Activated CD4-positive, alpha-beta memory T cell treated with anti-CD3 and anti-CD28 coated beads for 36 hours (primary cell): ENCODE results near the gene SBNO2. TPM values are rescaled to one million over a fixed set of nuclear protein-coding genes. Genes with fewer than 3 reads are reported as not detected.

ENCODE experiments used
- CTCF ChIA-PET: fragments of 350-600 bp; sonication (Branson Sonifier 250); formaldehyde crosslinking; loops from one replicate; lab custom pipeline; 2021; ENCODE audit warnings: antibody characterized with exemption, inconsistent platforms; lab: Charles Lee
- POLR2A ChIA-PET: fragments of 350-600 bp; sonication (Branson Sonifier 250); formaldehyde crosslinking; loops from one replicate; lab custom pipeline; 2021; ENCODE audit warnings: antibody characterized with exemption; lab: Charles Lee
- DNase-seq: peaks from one replicate; pipeline ENCODE4 v3.0.0-alpha.2; 2020
- H3K27ac Mint-ChIP-seq: one replicate; pipeline ENCODE4 v1.8.0; 2021; ENCODE audit warnings: mixed read lengths
- H3K27me3 Mint-ChIP-seq: one replicate; pipeline ENCODE4 v1.8.0; 2021; ENCODE audit warnings: mixed read lengths
- H3K36me3 Mint-ChIP-seq: one replicate; pipeline ENCODE4 v1.8.0; 2021; ENCODE audit warnings: mixed read lengths
- H3K4me1 Mint-ChIP-seq: one replicate; pipeline ENCODE4 v1.8.0; 2021; ENCODE audit warnings: low read depth, mixed read lengths
- H3K4me3 Mint-ChIP-seq: one replicate; pipeline ENCODE4 v1.8.0; 2021; ENCODE audit warnings: mild to moderate bottlenecking, mixed read lengths
- H3K9me3 Mint-ChIP-seq: one replicate; pipeline ENCODE4 v1.8.0; 2021; ENCODE audit warnings: mixed read lengths
- intact Hi-C: fragments of 100-400 bp; cut with micrococcal nuclease; formaldehyde crosslinking; loops from one replicate; pipeline ENCODE4 v1.15.1; 2023
- total RNA-seq, 2 experiments: library from RNA; stranded (reverse); gene quantifications; one replicate each; pipeline ENCODE4 v1.2.3, GENCODE V29; 2021

Gene SBNO2
- total RNA-seq, 2 experiments from 2014 or later: 96.9 to 110 TPM

DNA sequence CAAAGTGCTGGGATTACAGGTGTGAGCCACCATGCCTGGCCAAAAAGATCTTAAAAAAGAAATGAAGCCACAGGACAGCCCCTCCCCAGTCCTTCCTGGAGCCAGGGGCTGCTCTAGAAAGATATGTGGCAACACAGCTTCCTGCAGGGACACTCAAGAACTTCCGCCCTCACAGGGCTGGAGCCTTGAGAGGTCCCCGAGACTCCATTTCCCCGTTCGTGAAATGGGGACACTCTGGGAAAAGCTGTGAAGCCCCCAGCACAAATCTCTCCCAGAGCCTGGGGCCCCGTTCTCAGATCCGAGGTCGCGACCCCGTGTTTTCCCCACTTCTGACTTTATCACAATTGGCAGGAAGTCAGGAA lies 72.8 kb downstream of the SBNO2 start:
- CTCF ChIA-PET: interaction anchor here (1.2 to 1.9 kb wide), 3 partner anchors 12 to 143 kb away, joined by 4 to 8 read pairs (median 5); no protein-coding TSS in a partner anchor
- Mint-ChIP-seq H3K36me3 (no peaks in the 10 kb centered on the region), H3K27ac (peak overlapping the region; percentile 89), H3K4me1 (peaks cover 59% of the 10 kb centered on the region), H3K9me3 (peaks cover 6% of the 10 kb centered on the region), H3K27me3 (no peaks in the 10 kb centered on the region), H3K4me3 (no peak overlapping the region)
- intact Hi-C loops: loop anchor here (5.0 to 10.0 kb wide), 3 partner anchors 91 to 177 kb away; partner anchors contain the start of genes ARID3A and ATP5F1D
- no peak for DNase-seq
- POLR2A ChIA-PET: interaction anchor here (1.0 to 4.5 kb wide), 3 partner anchors 13 to 117 kb away, joined by 3 to 23 read pairs (median 10); partner anchors contain the start of gene WDR18

GRCh38 chr19:1098177-1099051 lies 75.7 kb downstream of the SBNO2 start:
- H3K27me3 Mint-ChIP-seq: no peaks in the 10 kb centered on the region
- POLR2A ChIA-PET: interaction anchor here (0.6 to 1.5 kb wide), 2 partner anchors 21 to 35 kb away, joined by 4 read pairs; no protein-coding TSS in a partner anchor
- H3K4me1 Mint-ChIP-seq: peaks cover 71% of the 10 kb centered on the region
- CTCF ChIA-PET: interaction anchor here (0.6 kb wide), 1 partner anchor 1000 kb away, joined by 3 read pairs; no protein-coding TSS in a partner anchor
- H3K9me3 Mint-ChIP-seq: peaks cover 6% of the 10 kb centered on the region
- peak overlapping the region; percentile 87 for H3K27ac Mint-ChIP-seq
- intact Hi-C loops: loop anchor here (1.0 kb wide), 1 partner anchor 21 kb away; no protein-coding TSS in a partner anchor
- no peak for DNase-seq
- H3K36me3 Mint-ChIP-seq: peaks cover 7% of the 10 kb centered on the region
- no peak overlapping the region for H3K4me3 Mint-ChIP-seq

DNA sequence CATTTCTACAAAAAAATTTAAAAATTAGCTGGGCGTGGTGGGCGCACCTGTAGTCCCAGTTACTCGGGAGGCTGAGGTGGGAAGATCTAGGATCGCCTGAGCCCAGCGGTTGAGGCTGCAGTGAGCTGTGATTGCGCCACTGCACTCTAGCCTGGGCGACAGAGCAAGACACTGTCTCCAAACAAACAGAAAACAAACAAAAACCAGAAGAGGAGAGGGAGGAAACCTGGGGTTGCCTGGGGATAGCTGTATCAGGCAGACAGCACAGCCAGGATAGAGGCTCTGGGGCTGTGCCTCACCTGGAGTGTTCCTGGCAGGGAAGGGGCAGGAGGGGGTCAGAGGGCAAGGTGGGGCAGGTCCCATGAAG lies 76.3 kb downstream of the SBNO2 start:
- H3K27ac Mint-ChIP-seq: peak overlapping the region; percentile 71
- DNase-seq: no peak
- H3K27me3 Mint-ChIP-seq: no peaks in the 10 kb centered on the region
- peaks cover 71% of the 10 kb centered on the region for H3K4me1 Mint-ChIP-seq
- H3K9me3 Mint-ChIP-seq: peaks cover 6% of the 10 kb centered on the region
- CTCF ChIA-PET: interaction anchor here (0.6 to 0.7 kb wide), 2 partner anchors 31 to 1001 kb away, joined by 3 read pairs; partner anchors contain the start of gene ARHGAP45
- peaks cover 10% of the 10 kb centered on the region for H3K36me3 Mint-ChIP-seq
- no peak overlapping the region for H3K4me3 Mint-ChIP-seq
- POLR2A ChIA-PET: interaction anchor here (0.6 to 1.5 kb wide), 2 partner anchors 21 to 36 kb away, joined by 4 read pairs; no protein-coding TSS in a partner anchor
- intact Hi-C loops: no loop called here

- CTCF ChIA-PET: interaction anchor here (0.9 to 1.9 kb wide), 5 partner anchors 20 to 149 kb away, joined by 3 to 7 read pairs (median 4); partner anchors contain the start of gene ARHGAP45
- Mint-ChIP-seq H3K27me3 (no peaks in the 10 kb centered on the region), H3K4me1 (peaks cover 58% of the 10 kb centered on the region), H3K36me3 (peaks cover 14% of the 10 kb centered on the region), H3K27ac (peak within 1 kb of the TSS; percentile 91), H3K4me3 (peak within 1 kb of the TSS; percentile 93), H3K9me3 (peaks cover 6% of the 10 kb centered on the region)
- peak; percentile 98 for DNase-seq
- intact Hi-C loops: loop anchor here (1.0 to 2.0 kb wide), 3 partner anchors 8 to 18 kb away; partner anchors contain the start of gene GPX4
- POLR2A ChIA-PET: interaction anchor here (0.6 to 4.2 kb wide), 6 partner anchors 9 to 174 kb away, joined by 3 to 26 read pairs (median 4); partner anchors contain the start of gene CIRBP
Measured at GRCh38 chr19:1094978-1095701, 78.9 kb downstream of the SBNO2 start, which contains the start of gene POLR2E. POLR2E (minus strand) TSS chr19:1095375; CDS start chr19:1095315, 60 bp downstream.

GRCh38 chr19:1094655-1094977 lies 79.5 kb downstream of the SBNO2 start:
- H3K4me1 Mint-ChIP-seq: peaks cover 53% of the 10 kb centered on the region

GRCh38 chr19:1093811-1094553 lies 80.1 kb downstream of the SBNO2 start:
- Mint-ChIP-seq H3K4me1 (peaks cover 48% of the 10 kb centered on the region), H3K4me3 (peak overlapping the region; percentile 93), H3K36me3 (peaks cover 14% of the 10 kb centered on the region), H3K27ac (peak overlapping the region; percentile 91), H3K9me3 (no peaks in the 10 kb centered on the region), H3K27me3 (no peaks in the 10 kb centered on the region)
- CTCF ChIA-PET: interaction anchor here (0.9 to 1.6 kb wide), 5 partner anchors 9 to 150 kb away, joined by 3 to 7 read pairs (median 4); partner anchors contain the start of gene ARHGAP45
- POLR2A ChIA-PET: interaction anchor here (0.6 to 4.2 kb wide), 5 partner anchors 9 to 61 kb away, joined by 4 to 26 read pairs (median 4); no protein-coding TSS in a partner anchor
- no peak for DNase-seq
- intact Hi-C loops: loop anchor here (2.0 kb wide), 1 partner anchor 17 kb away; no protein-coding TSS in a partner anchor

More at GRCh38 chr19:1094655-1094977, 79.5 kb downstream of the SBNO2 start:
- Mint-ChIP-seq H3K9me3 (peaks cover 1% of the 10 kb centered on the region), H3K27ac (peak overlapping the region; percentile 91), H3K36me3 (peaks cover 14% of the 10 kb centered on the region), H3K4me3 (peak overlapping the region; percentile 93), H3K27me3 (no peaks in the 10 kb centered on the region)
- ChIA-PET POLR2A (interaction anchor here (0.6 to 4.2 kb wide), 5 partner anchors 10 to 62 kb away, joined by 4 to 26 read pairs (median 4); no protein-coding TSS in a partner anchor), CTCF (interaction anchor here (0.9 to 1.6 kb wide), 5 partner anchors 10 to 98 kb away, joined by 3 to 7 read pairs (median 3); partner anchors contain the start of gene ARHGAP45)
- DNase-seq: no peak
- intact Hi-C loops: loop anchor here (2.0 kb wide), 1 partner anchor 18 kb away; no protein-coding TSS in a partner anchor

GRCh38 chr19:1093330-1093729 lies 80.7 kb downstream of the SBNO2 start:
- Mint-ChIP-seq H3K36me3 (peaks cover 18% of the 10 kb centered on the region), H3K27ac (no peak overlapping the region), H3K9me3 (no peaks in the 10 kb centered on the region), H3K4me1 (peaks cover 46% of the 10 kb centered on the region), H3K4me3 (peak overlapping the region; percentile 93), H3K27me3 (no peaks in the 10 kb centered on the region)
- CTCF ChIA-PET: interaction anchor here (1.0 to 1.3 kb wide), 3 partner anchors 8 to 151 kb away, joined by 3 to 5 read pairs (median 4); no protein-coding TSS in a partner anchor
- intact Hi-C loops: no loop called here
- POLR2A ChIA-PET: interaction anchor here (0.6 to 4.2 kb wide), 3 partner anchors 9 to 65 kb away, joined by 6 to 26 read pairs (median 7); no protein-coding TSS in a partner anchor
- no peak for DNase-seq

- ChIA-PET CTCF (interaction anchor here (1.6 kb wide), 1 partner anchor 10 kb away, joined by 5 read pairs; no protein-coding TSS in a partner anchor), POLR2A (interaction anchor here (0.7 kb wide), 1 partner anchor 26 kb away, joined by 3 read pairs; no protein-coding TSS in a partner anchor)
- Mint-ChIP-seq H3K4me1 (peaks cover 50% of the 10 kb centered on the region), H3K4me3 (no peak overlapping the region), H3K27ac (no peak overlapping the region), H3K27me3 (no peaks in the 10 kb centered on the region), H3K9me3 (no peaks in the 10 kb centered on the region), H3K36me3 (peaks cover 23% of the 10 kb centered on the region)
- intact Hi-C loops: no loop called here
- DNase-seq: no peak
Measured at GRCh38 chr19:1091544-1092175, 82.4 kb downstream of the SBNO2 start.

DNA sequence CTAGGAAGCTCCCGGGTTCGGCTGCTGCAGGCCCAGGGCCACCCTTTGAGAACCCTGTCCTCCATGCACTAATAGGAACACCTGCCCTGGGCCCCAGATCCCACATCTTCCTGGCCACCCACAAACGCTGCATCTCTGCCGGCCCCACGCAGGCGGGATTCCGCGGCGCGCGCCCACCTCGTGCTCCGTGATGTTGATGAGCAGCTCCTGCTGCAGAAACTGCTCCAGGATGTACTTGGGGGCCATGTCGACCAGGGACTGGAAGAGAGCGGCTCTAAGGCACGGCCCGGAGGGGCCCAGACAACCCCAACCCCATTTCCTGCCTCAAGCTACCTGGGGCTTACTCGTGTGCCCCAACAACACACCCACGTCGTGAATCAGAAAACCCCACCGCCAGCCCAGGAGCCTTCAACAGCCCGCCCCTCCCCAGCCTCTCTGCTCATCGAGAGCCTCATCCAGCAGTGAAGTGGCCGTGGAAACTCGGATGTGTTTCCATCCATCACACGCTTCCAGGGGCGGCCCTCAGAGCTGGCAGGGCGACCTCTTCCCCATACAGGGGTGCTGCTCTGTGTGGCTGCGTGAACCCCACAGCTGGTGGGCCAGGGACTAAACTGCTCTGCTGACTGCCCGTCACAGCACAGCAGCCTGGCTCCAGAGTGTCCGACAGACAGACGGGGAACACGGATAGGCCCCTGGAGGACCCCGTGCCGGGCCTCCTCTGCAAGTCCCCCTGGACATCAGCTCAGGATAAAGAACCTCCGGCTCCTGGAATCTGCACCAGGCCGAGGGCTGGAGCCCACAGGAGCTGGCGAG lies 83.1 kb downstream of the SBNO2 start:
- peaks cover 23% of the 10 kb centered on the region for H3K36me3 Mint-ChIP-seq
- POLR2A ChIA-PET: interaction anchor here (0.7 kb wide), 1 partner anchor 26 kb away, joined by 3 read pairs; no protein-coding TSS in a partner anchor

More for the DNA sequence above, 83.1 kb downstream of the SBNO2 start:
- DNase-seq: peak; percentile 49
- Mint-ChIP-seq H3K27me3 (no peaks in the 10 kb centered on the region), H3K27ac (peak overlapping the region; percentile 38), H3K4me3 (no peak overlapping the region), H3K4me1 (peaks cover 45% of the 10 kb centered on the region), H3K9me3 (no peaks in the 10 kb centered on the region)
- CTCF ChIA-PET: interaction anchor here (1.6 kb wide), 1 partner anchor 9 kb away, joined by 5 read pairs; no protein-coding TSS in a partner anchor
- intact Hi-C loops: no loop called here
